H1 (cell line): ENCODE data around the gene TBC1D22A. TPM values are rescaled to one million over a fixed set of nuclear protein-coding genes. Genes with fewer than 3 reads are reported as not detected.

Experiments used
- BRCA1 ChIP-seq: IDR thresholded peaks from 2 replicates; pipeline ENCODE4 v1.6.1; 2012; ENCODE audit warnings: low read depth, low read length, improper control_type of control experiment
- CHD2 ChIP-seq: IDR thresholded peaks from 2 replicates; pipeline ENCODE4 v1.6.1; 2012; ENCODE audit warnings: low read length, improper control_type of control experiment
- GTF2F1 ChIP-seq: IDR thresholded peaks from 2 replicates; pipeline ENCODE4 v1.6.1; 2012; ENCODE audit warnings: low read depth, low read length, improper control_type of control experiment, borderline replicate concordance
- RFX5 ChIP-seq: IDR thresholded peaks from 2 replicates; pipeline ENCODE4 v1.6.1; 2011; ENCODE audit warnings: low read depth, low read length, improper control_type of control experiment, borderline replicate concordance
- polyA plus RNA-seq, 7 experiments: library from polyadenylated mRNA; depleted of rRNA in 3 of 7; stranded (reverse) in 5 of 7; unstranded in 2 of 7; fragments of >200 nt in 5 of 7; fragments of 200-250 nt in 2 of 7; gene quantifications; 1 replicate in 5 of 7; 2 replicates in 1 of 7; 4 replicates in 1 of 7; pipeline versions ENCODE4 v1.2.1 to v1.2.3, GENCODE V29; 2011 to 2013; ENCODE audit warnings: missing spikeins in 2 of 7, mixed read lengths in 2 of 7
- total RNA-seq: library from RNA; stranded (reverse); fragmentation: NEBNext Ultra II Directional; extraction: Animal tissue kit (Norgen Biotek cat#: 25700); gene quantifications from 2 replicates; pipeline ENCODE4 v1.2.1, GENCODE V29; 2021

Gene TBC1D22A
- total and polyA plus RNA-seq, 2 of the 8 experiments (the other 6 are each of a cell fraction or from before 2014, with no cell fraction given), result 11.9 to 18.4 TPM

- TF ChIP-seq CHD2, result no peak
- TF ChIP-seq GTF2F1, result no peak
- no peak for TF ChIP-seq BRCA1
- TF ChIP-seq RFX5, result no peak
Observed at GRCh38 chr22:46971764-46972125, 209.3 kb downstream of the TBC1D22A start (continued).
